ENCODE results near the gene GJD3.
A peak's percentile ranks its signal among the peaks of the same experiment; 100 is the strongest.

GJD3 gene

DNA sequence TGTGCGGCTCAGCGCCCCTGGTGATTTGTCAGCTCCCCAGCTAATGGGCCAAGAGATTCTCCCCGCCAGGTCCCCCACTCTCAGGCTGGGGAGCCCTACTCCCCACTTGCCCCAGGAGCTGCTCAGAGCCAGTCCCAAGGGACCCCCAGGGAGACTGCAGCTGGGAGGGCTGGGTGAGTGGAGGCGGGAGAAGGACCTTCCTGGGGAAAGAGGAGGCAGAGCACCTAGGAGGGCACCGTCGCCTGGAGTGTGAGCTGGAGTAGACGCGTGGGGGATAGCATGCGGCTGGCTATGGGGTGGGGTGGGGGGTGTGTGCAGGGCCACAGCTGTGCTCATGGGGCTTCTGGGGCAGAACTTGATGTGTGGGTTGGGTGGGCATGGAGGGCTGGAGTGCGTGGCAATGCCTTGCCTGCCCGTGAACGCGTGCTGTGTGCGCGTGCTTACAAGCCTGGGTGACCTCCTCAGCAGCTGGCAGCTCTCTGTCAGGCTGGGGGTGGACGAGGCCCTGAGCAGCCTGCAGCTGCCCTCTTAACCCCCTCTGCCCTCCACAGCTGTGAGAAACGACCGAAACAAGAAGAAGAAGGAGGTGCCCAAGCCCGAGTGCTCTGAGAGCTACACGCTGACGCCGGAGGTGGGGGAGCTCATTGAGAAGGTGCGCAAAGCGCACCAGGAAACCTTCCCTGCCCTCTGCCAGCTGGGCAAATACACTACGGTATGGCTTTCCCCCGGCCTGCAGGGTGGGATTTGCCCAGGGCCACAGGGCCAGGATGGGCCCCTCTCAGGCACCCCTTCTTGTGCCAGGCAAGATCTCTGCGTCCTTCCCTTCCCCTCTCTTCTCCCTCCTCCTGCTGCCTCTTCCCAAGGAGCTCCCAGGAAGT, 12.9 kb downstream of the GJD3 start:
- DNase-seq (ENCODE audit: low read depth) = no peak

GRCh38 chr17:40350689-40351358, 13.7 kb downstream of the GJD3 start:
- DNase-seq (ENCODE audit: low read depth) = no peak

GRCh38 chr17:40349895-40350688, 14.4 kb downstream of the GJD3 start:
- DNase-seq (ENCODE audit: low read depth) = no peak

- no peak for DNase-seq (ENCODE audit: low read depth)
These were observed 15.1 kb downstream of the GJD3 start for GRCh38 chr17:40349477-40349894.

DNA sequence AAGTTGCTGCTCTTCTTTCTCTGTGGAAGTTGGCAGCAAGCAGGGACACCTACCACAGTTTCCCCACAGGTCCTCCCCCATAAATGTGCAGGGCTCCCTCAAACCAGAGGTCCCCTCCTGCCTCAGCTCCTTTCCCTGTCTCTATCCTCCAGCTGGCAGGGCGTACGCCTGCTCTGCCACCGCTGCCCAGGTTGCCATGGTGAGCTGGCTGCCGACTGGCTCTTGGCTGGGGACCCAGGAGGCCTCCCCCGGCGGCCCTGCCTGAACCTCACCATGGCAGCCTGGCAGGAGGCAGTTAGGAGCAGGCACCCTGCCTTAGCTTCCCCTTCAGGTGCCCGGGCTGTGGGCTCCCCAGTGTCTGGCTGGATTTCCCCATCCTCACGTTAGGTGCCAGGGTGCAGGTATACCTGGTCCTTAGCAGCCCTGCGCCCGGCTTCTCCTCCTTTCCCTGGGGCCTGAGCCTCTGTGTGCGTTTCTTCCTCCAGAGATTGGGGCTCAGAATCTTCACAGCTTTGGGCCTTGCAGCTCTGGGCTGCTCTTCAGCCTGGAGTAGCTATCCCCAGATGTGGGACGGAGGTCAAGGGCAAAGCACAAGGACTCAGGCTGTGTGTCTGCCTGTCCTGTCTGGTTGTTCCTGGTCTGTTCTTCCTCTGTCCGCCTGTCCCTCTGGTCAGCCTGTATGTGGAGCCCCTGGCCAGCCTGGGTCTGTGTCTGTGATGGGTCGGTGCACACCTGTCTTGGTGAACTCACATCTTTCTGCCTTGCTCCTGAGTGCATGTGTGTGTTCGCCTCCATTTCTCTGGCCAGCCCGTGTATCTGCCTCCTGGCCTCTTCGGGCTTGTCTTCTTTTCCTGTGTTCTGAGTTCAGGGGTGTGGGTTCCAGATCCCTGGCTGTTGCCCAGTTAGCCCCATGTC, 15.7 kb downstream of the GJD3 start:
- no peak for DNase-seq (ENCODE audit: low read depth)

GRCh38 chr17:40348136-40348504, 16.4 kb downstream of the GJD3 start:
- DNase-seq (ENCODE audit: low read depth) = no peak

GRCh38 chr17:40347319-40348135, 17.0 kb downstream of the GJD3 start:
- no peak for DNase-seq (ENCODE audit: low read depth)

DNA sequence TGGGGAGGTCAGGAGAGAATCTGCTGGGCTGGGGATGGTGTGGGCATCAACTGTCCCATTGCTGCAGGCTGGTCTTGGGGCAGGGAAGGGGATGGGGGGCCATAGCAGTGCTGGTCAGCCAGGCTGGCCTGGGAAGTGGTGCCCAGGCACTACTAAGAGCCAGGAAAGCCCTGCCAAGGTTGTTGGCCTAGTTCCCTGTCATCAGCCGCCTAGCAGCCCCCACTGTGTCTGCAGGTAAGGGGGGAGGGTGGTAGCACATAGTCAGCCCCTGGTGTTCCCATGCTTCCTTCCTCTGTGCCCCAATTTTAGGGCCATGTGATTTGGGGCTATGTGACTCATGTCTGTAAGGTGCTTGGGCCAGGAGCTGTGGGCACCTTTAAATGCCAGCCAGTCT, 17.8 kb downstream of the GJD3 start:
- no peak for DNase-seq (ENCODE audit: low read depth)

DNA sequence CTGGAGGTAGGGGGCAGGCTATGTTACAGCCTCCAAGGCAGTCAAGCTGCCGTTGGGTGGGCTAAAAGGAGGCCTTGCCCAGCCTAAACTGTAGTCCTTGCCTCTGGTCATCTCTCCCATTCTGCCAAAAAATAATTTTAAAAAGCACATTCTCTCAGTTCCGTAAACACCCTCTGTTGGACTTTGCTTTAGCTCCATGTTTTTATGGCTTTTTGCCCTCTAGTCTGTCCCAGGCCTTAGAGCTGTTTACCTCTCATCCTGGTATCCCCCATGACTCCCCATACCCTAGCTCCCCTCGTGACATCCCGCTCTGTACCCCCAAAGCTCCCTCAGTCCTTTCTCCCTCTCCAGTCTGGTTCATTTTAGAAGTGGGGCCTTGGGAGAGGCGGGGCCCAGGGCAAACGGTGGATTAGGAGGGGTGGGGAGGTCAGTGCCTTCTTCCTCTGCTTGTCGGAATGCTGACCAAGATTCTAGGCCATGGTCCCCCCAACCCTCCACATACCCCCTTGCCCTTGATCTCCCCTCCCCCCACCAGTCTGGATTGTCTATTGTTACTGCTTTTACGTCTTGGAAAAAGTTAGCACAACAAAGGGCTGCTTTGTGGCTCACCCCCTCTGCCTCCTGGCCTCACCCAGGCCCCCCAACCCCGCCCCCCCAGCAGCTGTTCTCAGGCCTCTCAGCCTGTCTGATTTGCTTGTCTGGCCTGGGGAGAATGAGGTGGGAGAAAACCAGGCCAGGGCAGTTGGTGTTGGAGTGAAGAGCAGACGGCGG, 18.4 kb downstream of the GJD3 start:
- DNase-seq (ENCODE audit: low read depth) = no peak

- peak; percentile 78 for DNase-seq (ENCODE audit: low read depth)
These were observed 19.2 kb downstream of the GJD3 start for GRCh38 chr17:40345161-40345993.

DNA sequence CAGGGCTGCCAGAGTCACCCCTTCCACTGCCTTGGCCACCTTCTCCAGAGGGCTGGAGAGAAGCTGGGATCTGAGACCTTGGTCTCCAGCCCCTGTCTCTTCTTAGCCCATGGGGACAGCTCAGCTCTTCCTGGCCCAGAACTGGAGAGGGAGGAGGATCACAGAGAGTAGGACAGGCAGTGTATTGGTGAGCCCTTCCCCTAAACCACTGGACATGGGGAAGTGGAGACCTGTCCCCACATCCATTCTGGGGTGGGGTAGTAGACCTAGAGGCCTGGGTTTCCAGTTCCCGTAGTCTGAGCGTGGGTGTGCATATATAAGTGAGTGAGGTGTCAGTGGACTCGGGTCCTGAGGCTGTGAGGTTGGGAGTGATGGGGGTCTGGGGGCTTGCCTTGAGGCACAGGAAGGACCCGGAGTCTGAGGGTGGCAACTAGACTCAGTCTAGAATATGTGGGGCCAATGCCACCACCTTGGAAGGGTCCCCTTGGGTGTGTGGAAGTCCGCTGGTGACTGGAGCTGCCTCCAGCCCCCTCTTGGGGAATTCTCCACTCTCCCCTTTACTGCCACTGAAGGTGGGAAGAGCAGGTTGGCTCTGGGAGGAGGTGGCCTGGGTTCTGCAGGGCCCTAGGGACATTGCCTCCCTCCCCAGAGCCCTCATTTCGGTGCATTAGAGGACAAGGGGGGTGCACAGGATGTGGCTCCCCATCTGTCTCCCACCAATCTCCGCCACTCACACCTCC, 19.9 kb downstream of the GJD3 start:
- DNase-seq (ENCODE audit: low read depth) = peak; percentile 19

DNA sequence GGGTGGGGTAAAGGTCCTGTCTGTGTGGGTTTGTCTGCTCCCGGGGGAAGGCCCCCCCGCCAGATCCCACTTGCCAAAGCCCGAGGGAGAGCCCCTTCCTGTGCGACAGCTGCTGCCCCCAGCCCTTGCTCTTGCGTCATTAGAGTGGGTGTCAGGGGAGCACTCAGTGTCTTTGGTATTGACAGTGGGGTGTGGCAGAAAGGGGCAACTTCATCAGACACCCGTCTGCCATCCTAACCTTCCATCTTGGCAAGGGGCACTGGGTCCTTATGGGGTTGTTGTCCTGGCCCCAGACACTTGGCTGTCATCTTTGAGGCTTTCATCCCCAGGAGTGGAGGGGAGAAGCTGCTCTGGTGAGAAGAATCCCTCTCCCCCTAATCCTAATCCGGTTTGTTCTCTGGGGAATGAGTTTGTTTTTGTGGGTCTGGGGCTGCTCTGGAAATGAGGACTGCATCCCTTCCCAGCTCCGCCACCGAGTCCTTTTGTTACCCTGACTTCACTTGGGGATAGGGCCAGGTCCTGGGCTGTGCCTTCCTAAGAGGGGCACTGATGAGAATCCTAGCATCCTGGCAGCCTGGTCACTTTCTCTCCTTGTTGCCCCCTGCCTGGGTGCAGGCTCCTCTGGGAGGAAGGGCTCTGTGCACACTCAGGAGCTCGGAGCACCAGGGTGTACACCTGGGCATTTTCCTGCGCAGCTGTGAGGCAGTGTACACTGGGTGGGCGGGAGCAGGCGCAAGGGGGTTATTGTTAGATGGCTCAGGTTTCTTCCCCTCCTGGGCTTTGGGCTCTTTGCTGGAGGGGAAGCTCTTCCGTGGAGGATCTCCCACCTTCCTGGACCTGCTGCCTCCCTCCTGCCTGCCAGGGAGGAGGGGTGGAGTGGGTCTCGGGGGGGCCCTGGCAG, 21.1 kb downstream of the GJD3 start:
- DNase-seq (ENCODE audit: low read depth) = peak; percentile 20

GRCh38 chr17:40342504-40343218, 21.9 kb downstream of the GJD3 start:
- DNase-seq (ENCODE audit: low read depth) = no peak

DNA sequence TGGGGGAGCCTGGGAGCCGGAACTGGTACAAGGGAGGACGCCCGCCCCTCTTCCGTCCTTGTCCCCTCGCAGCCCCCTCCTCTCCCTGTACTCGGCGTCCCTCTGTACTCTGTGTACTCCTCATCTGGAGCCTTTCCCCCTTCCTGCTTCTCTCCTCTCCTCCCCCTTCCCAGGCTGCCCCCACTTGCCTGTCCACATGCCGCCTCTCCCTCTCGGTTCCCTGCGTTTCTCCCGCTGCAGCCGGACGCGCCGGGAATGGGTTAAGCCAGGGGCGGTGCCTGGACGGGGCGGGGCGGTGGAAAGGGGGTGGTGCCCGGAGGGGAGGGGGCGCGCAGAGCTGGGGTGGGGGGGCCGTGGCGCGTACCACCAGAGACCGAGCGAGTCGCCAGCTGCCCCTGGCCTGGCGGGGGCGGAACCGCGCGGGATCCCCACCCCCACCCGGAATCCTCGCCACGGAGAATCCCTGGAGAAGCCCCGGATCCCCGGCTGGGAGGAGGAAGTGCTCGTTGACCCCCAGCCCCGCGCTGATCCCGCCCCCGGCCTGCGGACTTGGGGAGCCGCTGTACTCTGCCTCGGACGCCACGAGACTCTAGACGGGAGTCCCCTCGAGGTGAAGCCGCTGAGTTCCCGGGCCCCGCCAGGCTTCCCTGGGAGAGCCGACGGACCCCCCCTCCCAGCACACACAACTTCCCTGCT, 22.6 kb downstream of the GJD3 start:
- peak; percentile 72 for DNase-seq (ENCODE audit: low read depth)

DNA sequence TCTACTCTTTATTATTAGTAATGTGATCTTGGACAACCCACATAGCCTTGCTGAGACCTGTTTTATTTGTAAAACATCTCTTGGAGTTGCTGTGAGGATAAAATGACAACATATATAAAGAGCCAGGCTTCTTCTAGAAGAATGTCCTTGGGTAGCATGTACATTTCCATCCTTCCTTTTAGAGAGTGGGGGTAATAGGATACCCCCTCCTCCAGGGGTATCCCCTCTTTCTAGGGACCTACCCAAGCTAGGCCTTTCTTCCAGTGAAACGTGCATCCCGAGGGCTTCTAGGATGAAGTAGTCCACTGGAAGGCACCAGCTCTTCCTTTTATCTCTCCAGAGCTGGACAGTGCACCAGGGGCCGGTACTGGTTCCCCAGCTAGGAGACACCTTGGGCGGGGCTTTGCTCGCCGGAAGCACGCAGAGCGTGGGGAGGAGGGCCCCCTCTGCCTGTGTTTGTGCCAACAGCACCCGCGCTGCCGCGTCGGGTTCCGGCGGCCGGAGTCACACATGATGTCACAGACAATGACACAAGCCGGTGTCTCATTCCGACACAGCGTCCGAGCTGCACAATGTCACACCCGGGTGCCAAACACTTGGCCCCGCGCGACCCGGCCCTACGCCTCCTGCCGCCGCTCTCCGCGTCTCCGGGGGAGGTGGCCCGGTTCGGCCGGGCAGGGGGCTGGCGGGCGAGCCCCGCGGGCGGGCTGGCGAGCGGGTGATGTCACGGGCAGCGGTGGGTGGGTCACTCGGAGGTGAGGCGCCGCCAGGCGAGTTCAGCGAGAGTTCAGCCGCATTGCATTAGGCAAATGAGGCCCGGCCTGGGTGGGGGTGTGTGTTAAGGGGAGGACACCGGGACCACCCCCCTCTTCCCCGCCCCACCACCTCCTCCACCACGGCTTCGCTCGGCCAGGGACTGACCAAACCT, 23.4 kb downstream of the GJD3 start:
- DNase-seq (ENCODE audit: low read depth) = peak; percentile 86

Measured in EH (cell line).